Measurements from ENCODE around the gene ACKR3.

The ACKR3 gene

GRCh38 chr2:236592821-236593220 lies 23.2 kb downstream of the ACKR3 start:
- Histone ChIP-seq H3K36me3 (ENCODE audit: insufficient read depth, low read length) (no peaks in the 10 kb centered on the region), H3K9ac (ENCODE audit: insufficient read length) (no peak overlapping the region), H3K9me3 (ENCODE audit: low read depth, low read length) (no peaks in the 10 kb centered on the region), H3K27ac (no peak overlapping the region), H3K4me3 (no peak overlapping the region)
- no peak for DNase-seq (ENCODE audit: low read depth, low spot score)
- no peak for TF ChIP-seq POLR2AphosphoS5 (IDR thresholded peaks at IDR 0.05; ENCODE audit: borderline replicate concordance, low read depth, low read length)

GRCh38 chr2:236593531-236593930 lies 23.9 kb downstream of the ACKR3 start:
- Histone ChIP-seq H3K36me3 (ENCODE audit: insufficient read depth, low read length) (no peaks in the 10 kb centered on the region), H3K9ac (ENCODE audit: insufficient read length) (no peak overlapping the region), H3K4me3 (no peak overlapping the region), H3K9me3 (ENCODE audit: low read depth, low read length) (no peaks in the 10 kb centered on the region), H3K27ac (no peak overlapping the region)
- TF ChIP-seq EZH2 (IDR thresholded peaks at IDR 0.05) = no peak
- DNase-seq (ENCODE audit: low read depth, low spot score) = no peak

GRCh38 chr2:236593956-236594355 lies 24.3 kb downstream of the ACKR3 start:
- no peaks in the 10 kb centered on the region for H3K9me3 ChIP-seq (ENCODE audit: low read depth, low read length)
- no peak for TF ChIP-seq POLR2AphosphoS5 (IDR thresholded peaks at IDR 0.05; ENCODE audit: borderline replicate concordance, low read depth, low read length)
- no peak for TF ChIP-seq FOXP2 (optimal IDR thresholded peaks at IDR 0.05; ENCODE audit: control extremely low read depth, extremely low read length, insufficient read depth)
- TF ChIP-seq EZH2 (IDR thresholded peaks at IDR 0.05) = no peak
- no peak overlapping the region for H3K9ac ChIP-seq (ENCODE audit: insufficient read length)
- H3K4me3 ChIP-seq = no peak overlapping the region
- H3K36me3 ChIP-seq (ENCODE audit: insufficient read depth, low read length) = no peaks in the 10 kb centered on the region
- H3K27ac ChIP-seq = no peak overlapping the region
- DNase-seq (ENCODE audit: low read depth, low spot score) = no peak

GRCh38 chr2:236597629-236598028 lies 28.0 kb downstream of the ACKR3 start:
- TF ChIP-seq FOXP2 (optimal IDR thresholded peaks at IDR 0.05; ENCODE audit: control extremely low read depth, extremely low read length, insufficient read depth) (no peak), EZH2 (IDR thresholded peaks at IDR 0.05) (no peak), POLR2AphosphoS5 (IDR thresholded peaks at IDR 0.05; ENCODE audit: borderline replicate concordance, low read depth, low read length) (no peak)
- DNase-seq (ENCODE audit: low read depth, low spot score) = no peak
- H3K9me3 ChIP-seq (ENCODE audit: low read depth, low read length) = no peaks in the 10 kb centered on the region

GRCh38 chr2:236599059-236599458 lies 29.4 kb downstream of the ACKR3 start:
- Histone ChIP-seq H3K36me3 (ENCODE audit: insufficient read depth, low read length) (no peaks in the 10 kb centered on the region), H3K27ac (no peak overlapping the region), H3K9ac (ENCODE audit: insufficient read length) (no peak overlapping the region), H3K4me3 (no peak overlapping the region), H3K9me3 (ENCODE audit: low read depth, low read length) (no peaks in the 10 kb centered on the region)
- DNase-seq (ENCODE audit: low read depth, low spot score) = no peak
- no peak for TF ChIP-seq EZH2 (IDR thresholded peaks at IDR 0.05)
- no peak for TF ChIP-seq POLR2AphosphoS5 (IDR thresholded peaks at IDR 0.05; ENCODE audit: borderline replicate concordance, low read depth, low read length)
- TF ChIP-seq FOXP2 (optimal IDR thresholded peaks at IDR 0.05; ENCODE audit: control extremely low read depth, extremely low read length, insufficient read depth) = no peak

More at GRCh38 chr2:236597629-236598028, 28.0 kb downstream of the ACKR3 start:
- no peaks in the 10 kb centered on the region for H3K36me3 ChIP-seq (ENCODE audit: insufficient read depth, low read length)
- no peak overlapping the region for H3K4me3 ChIP-seq
- no peak overlapping the region for H3K27ac ChIP-seq
- no peak overlapping the region for H3K9ac ChIP-seq (ENCODE audit: insufficient read length)

GRCh38 chr2:236600158-236600557 lies 30.5 kb downstream of the ACKR3 start:
- H3K4me3 ChIP-seq = no peak overlapping the region
- H3K27ac ChIP-seq = no peak overlapping the region
- TF ChIP-seq POLR2AphosphoS5 (IDR thresholded peaks at IDR 0.05; ENCODE audit: borderline replicate concordance, low read depth, low read length) (no peak), FOXP2 (optimal IDR thresholded peaks at IDR 0.05; ENCODE audit: control extremely low read depth, extremely low read length, insufficient read depth) (no peak), EZH2 (IDR thresholded peaks at IDR 0.05) (no peak)
- H3K9ac ChIP-seq (ENCODE audit: insufficient read length) = no peak overlapping the region
- DNase-seq (ENCODE audit: low read depth, low spot score) = no peak
- H3K36me3 ChIP-seq (ENCODE audit: insufficient read depth, low read length) = no peaks in the 10 kb centered on the region
- no peaks in the 10 kb centered on the region for H3K9me3 ChIP-seq (ENCODE audit: low read depth, low read length)

GRCh38 chr2:236600892-236601291 lies 31.3 kb downstream of the ACKR3 start:
- DNase-seq (ENCODE audit: low read depth, low spot score) = no peak
- TF ChIP-seq POLR2AphosphoS5 (IDR thresholded peaks at IDR 0.05; ENCODE audit: borderline replicate concordance, low read depth, low read length) (no peak), EZH2 (IDR thresholded peaks at IDR 0.05) (no peak), FOXP2 (optimal IDR thresholded peaks at IDR 0.05; ENCODE audit: control extremely low read depth, extremely low read length, insufficient read depth) (no peak)

GRCh38 chr2:236601316-236602202 lies 31.9 kb downstream of the ACKR3 start:
- no peak for DNase-seq (ENCODE audit: low read depth, low spot score)
- Histone ChIP-seq H3K27ac (no peak overlapping the region), H3K36me3 (ENCODE audit: insufficient read depth, low read length) (no peaks in the 10 kb centered on the region), H3K9ac (ENCODE audit: insufficient read length) (no peak overlapping the region), H3K9me3 (ENCODE audit: low read depth, low read length) (no peaks in the 10 kb centered on the region), H3K4me3 (no peak overlapping the region)
- TF ChIP-seq POLR2AphosphoS5 (IDR thresholded peaks at IDR 0.05; ENCODE audit: borderline replicate concordance, low read depth, low read length) (no peak), FOXP2 (optimal IDR thresholded peaks at IDR 0.05; ENCODE audit: control extremely low read depth, extremely low read length, insufficient read depth) (no peak), EZH2 (IDR thresholded peaks at IDR 0.05) (no peak)

More at GRCh38 chr2:236600892-236601291, 31.3 kb downstream of the ACKR3 start:
- no peak overlapping the region for H3K4me3 ChIP-seq
- H3K27ac ChIP-seq = no peak overlapping the region
- H3K36me3 ChIP-seq (ENCODE audit: insufficient read depth, low read length) = no peaks in the 10 kb centered on the region
- H3K9me3 ChIP-seq (ENCODE audit: low read depth, low read length) = no peaks in the 10 kb centered on the region
- H3K9ac ChIP-seq (ENCODE audit: insufficient read length) = no peak overlapping the region

GRCh38 chr2:236602678-236603077 lies 33.1 kb downstream of the ACKR3 start:
- no peak for DNase-seq (ENCODE audit: low read depth, low spot score)
- Histone ChIP-seq H3K9ac (ENCODE audit: insufficient read length) (no peak overlapping the region), H3K9me3 (ENCODE audit: low read depth, low read length) (no peaks in the 10 kb centered on the region), H3K27ac (no peak overlapping the region), H3K36me3 (ENCODE audit: insufficient read depth, low read length) (no peaks in the 10 kb centered on the region), H3K4me3 (no peak overlapping the region)
- TF ChIP-seq FOXP2 (optimal IDR thresholded peaks at IDR 0.05; ENCODE audit: control extremely low read depth, extremely low read length, insufficient read depth) (no peak), EZH2 (IDR thresholded peaks at IDR 0.05) (no peak), POLR2AphosphoS5 (IDR thresholded peaks at IDR 0.05; ENCODE audit: borderline replicate concordance, low read depth, low read length) (no peak)
